Coronary artery (tissue), 2 donors: Measurements from ENCODE around the gene IL5RA.

Experiments
- DNase-seq: peaks from one replicate; pipeline ENCODE4 v3.0.0-alpha.2; 2017; ENCODE audit warnings: low spot score
- H3K27ac ChIP-seq, 2 donors: fragments of 200-600 bp; sonication (generic); one replicate each; pipeline ENCODE4 v1.5.1; 2016 to 2019
- H3K4me3 ChIP-seq: fragments of 200-600 bp; sonication (generic); 2 replicates; pipeline ENCODE4 v1.5.1; 2016; ENCODE audit warnings: mild to moderate bottlenecking, moderate library complexity
- TF ChIP-seq, protein P1 (sequence below): fragments of 200-600 bp; sonication (generic); IDR thresholded peaks from one replicate; pipeline ENCODE4 v1.5.1; 2019; ENCODE audit warnings: antibody characterized with exemption

The IL5RA gene

DNA sequence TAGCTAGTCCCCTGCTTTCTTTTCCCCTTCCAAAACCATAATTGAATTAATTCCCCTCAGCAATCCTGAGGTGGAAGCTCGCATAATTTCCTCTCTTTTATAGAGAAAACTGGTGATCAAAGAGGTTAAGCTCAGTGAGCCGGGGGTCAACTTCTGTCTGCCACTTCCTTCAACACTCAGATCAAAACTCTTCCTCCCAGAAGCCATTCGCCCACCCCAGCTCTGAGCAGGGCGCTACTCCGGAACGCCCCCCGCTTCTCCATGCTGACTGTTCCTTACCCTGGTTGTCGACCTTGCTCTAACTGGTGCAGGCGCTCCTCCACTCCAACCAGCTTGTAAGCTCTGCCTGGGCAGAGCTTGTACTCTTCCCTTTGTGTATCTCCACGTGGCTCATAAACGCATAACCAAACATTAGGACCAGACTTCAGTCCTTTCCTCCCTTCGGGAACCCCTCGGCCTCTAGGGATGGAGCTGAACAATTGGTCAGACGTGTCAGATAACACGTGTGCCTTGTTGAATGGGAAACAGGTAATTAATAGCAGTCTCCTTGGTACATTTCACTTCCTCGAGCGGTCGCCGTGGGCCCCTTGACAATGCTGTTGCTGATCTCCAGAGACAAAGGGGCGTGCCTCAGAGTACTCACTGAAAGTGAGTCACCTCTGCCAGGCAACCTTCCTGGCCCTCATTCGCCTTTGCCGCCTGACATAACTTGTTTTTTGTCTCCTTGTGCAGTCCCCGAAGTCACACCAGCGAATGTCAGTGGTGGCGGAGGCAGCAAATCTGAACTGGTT is 71.8 kb downstream of the IL5RA start:
- TF ChIP-seq, protein P1, sequence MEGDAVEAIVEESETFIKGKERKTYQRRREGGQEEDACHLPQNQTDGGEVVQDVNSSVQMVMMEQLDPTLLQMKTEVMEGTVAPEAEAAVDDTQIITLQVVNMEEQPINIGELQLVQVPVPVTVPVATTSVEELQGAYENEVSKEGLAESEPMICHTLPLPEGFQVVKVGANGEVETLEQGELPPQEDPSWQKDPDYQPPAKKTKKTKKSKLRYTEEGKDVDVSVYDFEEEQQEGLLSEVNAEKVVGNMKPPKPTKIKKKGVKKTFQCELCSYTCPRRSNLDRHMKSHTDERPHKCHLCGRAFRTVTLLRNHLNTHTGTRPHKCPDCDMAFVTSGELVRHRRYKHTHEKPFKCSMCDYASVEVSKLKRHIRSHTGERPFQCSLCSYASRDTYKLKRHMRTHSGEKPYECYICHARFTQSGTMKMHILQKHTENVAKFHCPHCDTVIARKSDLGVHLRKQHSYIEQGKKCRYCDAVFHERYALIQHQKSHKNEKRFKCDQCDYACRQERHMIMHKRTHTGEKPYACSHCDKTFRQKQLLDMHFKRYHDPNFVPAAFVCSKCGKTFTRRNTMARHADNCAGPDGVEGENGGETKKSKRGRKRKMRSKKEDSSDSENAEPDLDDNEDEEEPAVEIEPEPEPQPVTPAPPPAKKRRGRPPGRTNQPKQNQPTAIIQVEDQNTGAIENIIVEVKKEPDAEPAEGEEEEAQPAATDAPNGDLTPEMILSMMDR, result no peak
- Histone ChIP-seq H3K4me3 (no peak overlapping the region), H3K27ac (no peak overlapping the region)
- no peak for DNase-seq

DNA sequence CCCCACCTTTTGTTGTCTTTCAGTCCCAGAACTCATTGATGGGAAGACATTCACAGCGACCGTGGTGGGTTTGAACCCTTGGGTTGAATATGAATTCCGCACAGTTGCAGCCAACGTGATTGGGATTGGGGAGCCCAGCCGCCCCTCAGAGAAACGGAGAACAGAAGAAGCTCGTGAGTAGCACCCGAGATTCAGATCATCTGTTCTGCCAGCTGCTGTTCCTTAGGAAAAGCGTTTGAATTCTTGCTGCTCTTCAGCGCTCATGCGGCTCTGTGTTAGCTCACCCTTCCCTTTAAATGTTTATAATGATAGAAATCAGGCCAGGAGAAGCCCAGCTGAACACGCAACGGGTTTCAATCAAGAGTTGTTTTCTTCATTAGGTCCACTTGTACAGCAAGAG is 73.0 kb downstream of the IL5RA start:
- no peak overlapping the region for H3K27ac ChIP-seq
- DNase-seq, result no peak
- no peak overlapping the region for H3K4me3 ChIP-seq
- TF ChIP-seq, protein P1, result no peak

DNA sequence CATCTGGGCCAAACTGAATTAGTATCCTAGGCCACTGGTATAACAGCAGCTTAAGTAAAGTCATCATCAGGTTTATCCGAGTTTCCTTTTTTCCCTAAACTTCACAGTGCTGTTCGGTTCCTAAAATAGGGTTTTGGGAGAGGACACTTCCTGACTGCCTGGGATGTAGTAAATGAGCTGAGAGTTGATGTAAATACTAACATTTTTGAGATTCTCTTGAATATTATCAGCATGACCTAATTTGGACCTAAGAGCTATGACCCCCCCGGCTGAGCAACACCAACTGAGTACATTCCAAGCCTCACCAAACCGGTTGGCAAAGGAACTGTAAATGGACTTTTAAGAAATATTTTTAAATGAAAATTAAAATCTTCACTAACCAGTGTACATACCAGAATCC is 78.8 kb downstream of the IL5RA start:
- Histone ChIP-seq H3K27ac (no peak overlapping the region), H3K4me3 (no peak overlapping the region)
- TF ChIP-seq, protein P1, result no peak
- DNase-seq, result no peak

DNA sequence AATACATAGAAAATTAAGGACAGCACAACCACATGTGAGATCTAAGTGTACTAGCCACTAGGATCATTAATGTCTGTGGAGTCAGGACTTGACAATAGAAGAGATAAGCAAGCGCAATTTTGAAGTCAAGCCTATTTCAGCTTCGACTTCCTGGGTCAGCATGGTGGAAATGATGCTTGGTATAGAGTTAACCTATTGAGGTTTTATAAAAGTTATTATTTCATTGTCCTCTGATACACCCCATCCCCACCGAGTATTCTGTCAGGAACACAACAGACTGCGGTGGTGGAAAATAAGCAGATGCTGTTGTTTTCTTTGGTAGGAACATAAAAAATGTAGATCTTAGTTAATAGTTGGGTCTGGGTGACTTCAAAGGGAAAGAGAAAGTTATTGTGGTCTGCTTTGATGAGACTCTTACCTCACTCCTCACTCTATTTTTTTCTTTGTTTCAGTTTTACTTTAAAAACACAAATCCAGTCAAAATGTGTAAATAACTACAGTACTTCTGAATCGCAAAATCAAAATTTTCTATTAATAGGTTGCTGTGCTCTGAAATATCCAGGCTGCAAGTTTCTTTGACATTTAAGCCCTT is 82.1 kb downstream of the IL5RA start:
- H3K27ac ChIP-seq, result no peak overlapping the region
- no peak for DNase-seq
- TF ChIP-seq, protein P1, result no peak
- no peak overlapping the region for H3K4me3 ChIP-seq

DNA sequence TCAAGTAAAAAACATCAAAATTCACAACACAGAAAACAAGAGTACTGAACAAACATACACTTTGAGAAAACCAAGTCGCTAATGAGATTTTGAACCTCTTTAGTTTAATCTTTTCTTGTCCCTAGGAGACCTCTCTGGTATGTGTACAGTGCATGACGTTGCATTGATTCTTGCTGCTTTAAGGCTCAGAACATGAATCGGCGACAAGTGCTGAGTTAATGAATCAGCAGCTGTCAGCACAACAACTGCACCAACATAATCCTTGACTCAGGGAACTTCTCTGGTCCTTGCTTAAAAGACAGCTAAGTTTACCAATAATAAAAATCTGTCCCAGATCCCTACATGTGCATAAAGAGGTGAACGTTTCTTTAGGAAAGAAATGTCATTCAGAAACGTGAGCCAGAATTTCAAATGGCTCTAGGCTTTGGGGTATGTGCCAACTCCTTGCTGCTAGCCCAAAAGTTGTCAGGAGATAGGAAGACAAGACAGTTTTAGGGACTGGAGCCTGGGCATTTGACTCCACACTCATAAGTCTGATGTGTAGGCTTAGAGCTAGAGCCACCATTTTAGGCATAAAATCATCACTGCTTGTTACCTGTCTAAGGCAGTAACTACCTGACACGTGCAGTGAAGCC is 86.9 kb downstream of the IL5RA start:
- Histone ChIP-seq H3K4me3 (no peak overlapping the region), H3K27ac (no peak overlapping the region)
- TF ChIP-seq, protein P1, result no peak
- no peak for DNase-seq

DNA sequence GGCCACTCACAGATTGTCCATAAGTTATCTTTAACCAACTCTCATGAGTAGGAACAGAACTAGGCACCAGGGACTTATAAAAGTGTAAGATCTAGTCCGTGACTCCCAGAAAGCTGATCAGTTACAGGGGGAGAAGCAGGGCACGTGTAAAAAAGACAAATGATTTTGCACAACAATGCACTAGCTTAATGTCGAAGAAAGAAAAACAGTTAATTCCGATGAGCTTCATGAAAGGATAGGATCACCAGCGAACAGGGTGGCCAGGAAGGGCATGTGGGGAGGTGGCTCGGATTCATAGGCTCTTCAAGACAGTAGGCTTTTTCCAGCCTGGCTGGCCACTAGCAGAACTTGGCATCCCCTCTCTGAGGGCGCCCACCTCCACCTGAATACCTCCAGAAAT is 90.0 kb downstream of the IL5RA start:
- no peak overlapping the region for H3K4me3 ChIP-seq
- DNase-seq, result no peak
- TF ChIP-seq, protein P1, result no peak

More for the DNA sequence above, 90.0 kb downstream of the IL5RA start:
- H3K27ac ChIP-seq, result no peak overlapping the region
